ENCODE measurements around the gene SPRYD3. TPM values are rescaled to one million over a fixed set of nuclear protein-coding genes. Genes with fewer than 3 reads are reported as not detected.

SPRYD3 gene
- total RNA-seq, 4 donors from 2014 or later: 37.8 to 82.7 (median 58.9) TPM

DNA sequence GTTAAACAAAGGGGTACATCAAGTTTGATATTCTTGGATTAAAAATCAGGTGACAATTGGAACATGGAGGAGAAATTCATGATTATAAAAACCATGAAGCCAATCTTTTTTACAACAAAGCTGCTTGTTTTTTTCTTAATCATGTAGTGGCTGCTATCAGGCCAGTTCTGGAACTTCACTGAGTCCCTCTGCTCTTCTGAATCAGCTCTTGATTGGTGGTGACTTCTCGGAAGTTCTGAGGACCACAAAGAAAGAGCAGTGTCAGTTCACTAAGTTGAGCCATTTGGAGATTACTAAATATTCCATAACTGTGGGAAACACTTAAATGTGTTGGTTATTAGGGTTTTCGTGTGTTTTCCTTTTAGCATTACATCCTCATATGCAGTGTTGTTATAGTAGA lies 64.5 kb downstream of the SPRYD3 start:
- intact Hi-C loops (cut with DNase I): no loop called here
- Histone ChIP-seq H3K9me3 (no peaks in the 10 kb centered on the region), H3K4me1 (peaks cover 21 to 23% of the 10 kb centered on the region in 2 donors), H3K36me3 (peaks cover 26 to 31% of the 10 kb centered on the region in 2 donors), H3K4me3 (replicated peaks in 1 of 3) (no peak overlapping the region), H3K27ac (no peak overlapping the region), H3K27me3 (no peaks in the 10 kb centered on the region)
- DNase-seq: no peak
- TF ChIP-seq CTCF (IDR thresholded peaks at IDR 0.05) (no peak), POLR2A (IDR thresholded peaks at IDR 0.05) (no peak)
- 89 to 96% methylated on average over 2 of the region's 2 CpGs for WGBS, 2 donors

Small RNA genes within 50 kb of the gene (microRNA-seq; reads per million reads assigned to microRNA genes)
- not detected for gene MIR6757

Small RNA genes within 50 kb of the gene (small RNA-seq; reads per million reads assigned to genes)
- not detected for gene MIR6757

Other genes with a start within 250 kb of the SPRYD3 start
- not detected for gene KRT79, start 245.1 kb downstream of the SPRYD3 start, total RNA-seq
- gene KRT78, start 230.4 kb downstream of the SPRYD3 start, total RNA-seq: under 1 TPM in 1 of 4 donors, not detected in 3; 0.40 TPM
- 1,000 to 10,000 TPM in 1 of 4 donors, 100 to 1,000 TPM in 3; 364 to 1,037 (median 698) TPM for gene KRT8, start 174.3 kb downstream of the SPRYD3 start, total RNA-seq
- gene KRT18, start 130.3 kb downstream of the SPRYD3 start, total RNA-seq: 100 to 1,000 TPM; 389 to 648 (median 540) TPM
- gene EIF4B, start 72.9 kb downstream of the SPRYD3 start, total RNA-seq: 100 to 1,000 TPM; 428 to 704 (median 567) TPM
- gene TNS2, start 29.3 kb downstream of the SPRYD3 start, total RNA-seq: 100 to 1,000 TPM in 3 of 4 donors, 10 to 100 TPM in 1; 86.7 to 179 (median 114) TPM
- gene IGFBP6, start 18.3 kb upstream of the SPRYD3 start, total RNA-seq: 100 to 1,000 TPM in 3 of 4 donors, 10 to 100 TPM in 1; 76.6 to 363 (median 186) TPM
- gene SOAT2, start 24.1 kb upstream of the SPRYD3 start, total RNA-seq: under 1 TPM in 1 of 4 donors, not detected in 3; 0.40 TPM
- 10 to 100 TPM; 16.5 to 22.8 (median 20.6) TPM for gene ZNF740, start 101.3 kb upstream of the SPRYD3 start, total RNA-seq
- 10 to 100 TPM; 20.6 to 39.7 (median 25.2) TPM for gene CSAD, start 101.5 kb upstream of the SPRYD3 start, total RNA-seq
- gene ITGB7, start 127.9 kb upstream of the SPRYD3 start, total RNA-seq: 10 to 100 TPM in 1 of 4 donors, 1 to 10 TPM in 3; 3.2 to 15.6 (median 4.9) TPM
- 10 to 100 TPM; 13.6 to 27.7 (median 23.8) TPM for gene RARG, start 152.8 kb upstream of the SPRYD3 start, total RNA-seq
- gene ESPL1, start 188.9 kb upstream of the SPRYD3 start, total RNA-seq: 1 to 10 TPM in 1 of 4 donors, under 1 TPM in 3; 0.13 to 1.5 (median 0.52) TPM
- gene PFDN5, start 216.2 kb upstream of the SPRYD3 start, total RNA-seq: 1,000 to 10,000 TPM in 1 of 4 donors, 100 to 1,000 TPM in 3; 656 to 1,200 (median 763) TPM
- gene MYG1, start 220.3 kb upstream of the SPRYD3 start, total RNA-seq: 10 to 100 TPM; 36.7 to 63.8 (median 51.6) TPM
- 10 to 100 TPM; 45.6 to 67.6 (median 47.2) TPM for gene AAAS, start 242.2 kb upstream of the SPRYD3 start, total RNA-seq